Hepatocyte (in vitro differentiated cells): ENCODE data around the gene TLR3. TPM values are rescaled to one million over a fixed set of nuclear protein-coding genes. Genes with fewer than 3 reads are reported as not detected.
A peak's percentile ranks its signal among the peaks of the same experiment; 100 is the strongest.
"Not testable (repeated sequence)": the region's sequence is repeated elsewhere in the genome, so short reads cannot be mapped to it uniquely, and the experiment has no call there.

Experiments used
- DNase-seq: peaks from one replicate; pipeline ENCODE4 v3.0.0-alpha.2; 2016; ENCODE audit warnings: low spot score
- H2AFZ ChIP-seq: fragments of 200-600 bp; sonication (generic); 2 replicates; pipeline ENCODE4 v1.6.0; 2016; ENCODE audit warnings: antibody characterized with exemption, mild to moderate bottlenecking
- H3K27ac ChIP-seq: fragments of 200-600 bp; sonication (generic); 2 replicates; pipeline ENCODE4 v1.5.1; 2016; ENCODE audit warnings: mild to moderate bottlenecking
- H3K27me3 ChIP-seq: fragments of 200-600 bp; sonication (generic); 2 replicates; pipeline ENCODE4 v1.6.1; 2016
- H3K36me3 ChIP-seq: fragments of 200-600 bp; sonication (generic); replicated peaks from 2 replicates; pipeline ENCODE4 v1.5.1; 2016; ENCODE audit warnings: low read depth; ENCODE audit not compliant: insufficient read depth
- H3K4me1 ChIP-seq: fragments of 200-600 bp; sonication (generic); 2 replicates; pipeline ENCODE4 v1.5.1; 2016; ENCODE audit warnings: mild to moderate bottlenecking, moderate library complexity; ENCODE audit not compliant: insufficient read depth
- H3K4me2 ChIP-seq: fragments of 200-600 bp; sonication (generic); 2 replicates; pipeline ENCODE4 v1.6.0; 2016
- H3K4me3 ChIP-seq: fragments of 200-600 bp; sonication (generic); 2 replicates; pipeline ENCODE4 v1.5.1; 2016; ENCODE audit warnings: mild to moderate bottlenecking
- H3K79me2 ChIP-seq: fragments of 200-600 bp; sonication (generic); 2 replicates; pipeline ENCODE4 v1.6.0; 2017; ENCODE audit warnings: mild to moderate bottlenecking
- H3K9me2 ChIP-seq: fragments of 200-600 bp; sonication (generic); replicated peaks from 2 replicates; pipeline ENCODE4 v1.6.0; 2017; ENCODE audit warnings: mild to moderate bottlenecking; ENCODE audit not compliant: insufficient read depth
- H3K9me3 ChIP-seq: fragments of 200-600 bp; sonication (generic); 2 replicates; pipeline ENCODE4 v1.5.1; 2016; ENCODE audit warnings: low read depth, mild to moderate bottlenecking
- H4K20me1 ChIP-seq: fragments of 200-600 bp; sonication (generic); 2 replicates; pipeline ENCODE4 v1.6.0; 2016; ENCODE audit warnings: mild to moderate bottlenecking; ENCODE audit not compliant: insufficient read depth, poor library complexity, severe bottlenecking
- EZH2 ChIP-seq: fragments of 200-600 bp; sonication (generic); IDR thresholded peaks from 2 replicates; pipeline ENCODE4 v1.6.1; 2016; ENCODE audit warnings: antibody characterized with exemption, mild to moderate bottlenecking, borderline replicate concordance
- EZH2phosphoT487 ChIP-seq: fragments of 200-600 bp; sonication (generic); IDR thresholded peaks from one replicate; pipeline ENCODE4 v1.6.1; 2018; ENCODE audit warnings: antibody characterized with exemption, mild to moderate bottlenecking, low read depth, moderate library complexity; ENCODE audit not compliant: unreplicated experiment, severe bottlenecking
- WGBS: methylation state at CpG from one replicate; pipeline ENCODE4 v1.1.6; 2016; ENCODE audit warnings: low lambda C conversion rate; ENCODE audit errors: missing lambda C conversion rate; 5-methylcytosine and 5-hydroxymethylcytosine counted together
- polyA plus RNA-seq: library from polyadenylated mRNA; unstranded; fragments of >200 nt; fragmentation: Nextera tagmentation; extraction: Ambion mirVana; gene quantifications from 2 replicates; pipeline ENCODE4 v1.2.1, GENCODE V29; 2016
- total RNA-seq: library from RNA; depleted of rRNA; stranded (reverse); fragments of >200 nt; gene quantifications from 2 replicates; pipeline ENCODE4 v1.2.3, GENCODE V29; 2014
- TF ChIP-seq, protein P1 (sequence below): fragments of 200-600 bp; sonication (generic); IDR thresholded peaks from 2 replicates; pipeline ENCODE4 v1.5.1; 2016; ENCODE audit warnings: antibody characterized with exemption, mild to moderate bottlenecking; ENCODE audit not compliant: poor library complexity

The TLR3 gene
- total and polyA plus RNA-seq, 2 experiments from 2014 or later, result 1.6 to 7.3 TPM

DNA sequence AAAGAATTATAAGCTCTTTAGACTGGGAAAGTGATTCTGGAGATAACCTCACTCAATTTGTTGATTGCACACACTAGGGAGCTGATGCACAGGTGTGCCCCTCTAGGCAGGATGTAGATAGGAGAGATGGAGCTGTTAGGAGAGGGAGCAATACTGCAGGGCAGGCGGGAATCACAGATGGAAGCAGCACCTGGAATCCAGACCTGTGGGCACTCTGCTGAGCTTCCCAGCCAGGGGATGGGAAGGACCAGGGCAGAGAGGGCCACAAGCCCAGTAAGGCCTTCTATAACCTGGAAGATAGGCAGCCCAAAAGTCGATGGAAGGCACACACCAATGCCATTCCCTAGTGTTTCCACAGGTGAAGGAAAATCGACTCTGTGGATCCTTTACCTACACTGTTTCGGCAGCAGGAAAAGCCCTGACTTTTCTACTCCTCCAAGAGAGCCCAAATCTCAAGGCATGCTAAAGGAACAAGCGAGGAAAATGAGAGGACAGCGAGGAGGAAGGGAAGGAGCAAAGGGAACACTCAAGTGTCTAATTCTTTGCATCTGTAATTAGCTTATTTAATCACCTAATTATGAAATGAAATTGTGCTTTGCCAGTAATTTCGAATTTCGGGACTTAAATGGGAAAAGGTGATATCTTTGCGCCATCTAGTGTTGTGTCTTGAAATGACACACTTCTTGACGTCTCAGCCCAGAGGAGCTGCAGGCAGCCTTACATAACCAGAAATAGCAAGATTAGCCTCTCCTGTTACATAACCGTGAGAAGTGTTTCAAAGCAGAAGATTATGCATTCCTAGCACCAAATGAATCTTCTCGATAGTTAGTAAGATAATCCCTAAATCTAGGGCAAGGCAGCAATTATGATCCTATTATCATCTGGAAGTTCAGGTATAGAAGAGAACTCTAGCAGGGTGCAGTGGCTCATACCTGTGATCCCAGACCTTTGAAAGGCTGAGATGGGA lies 31.0 kb upstream of the TLR3 start:
- TF ChIP-seq, protein P1, sequence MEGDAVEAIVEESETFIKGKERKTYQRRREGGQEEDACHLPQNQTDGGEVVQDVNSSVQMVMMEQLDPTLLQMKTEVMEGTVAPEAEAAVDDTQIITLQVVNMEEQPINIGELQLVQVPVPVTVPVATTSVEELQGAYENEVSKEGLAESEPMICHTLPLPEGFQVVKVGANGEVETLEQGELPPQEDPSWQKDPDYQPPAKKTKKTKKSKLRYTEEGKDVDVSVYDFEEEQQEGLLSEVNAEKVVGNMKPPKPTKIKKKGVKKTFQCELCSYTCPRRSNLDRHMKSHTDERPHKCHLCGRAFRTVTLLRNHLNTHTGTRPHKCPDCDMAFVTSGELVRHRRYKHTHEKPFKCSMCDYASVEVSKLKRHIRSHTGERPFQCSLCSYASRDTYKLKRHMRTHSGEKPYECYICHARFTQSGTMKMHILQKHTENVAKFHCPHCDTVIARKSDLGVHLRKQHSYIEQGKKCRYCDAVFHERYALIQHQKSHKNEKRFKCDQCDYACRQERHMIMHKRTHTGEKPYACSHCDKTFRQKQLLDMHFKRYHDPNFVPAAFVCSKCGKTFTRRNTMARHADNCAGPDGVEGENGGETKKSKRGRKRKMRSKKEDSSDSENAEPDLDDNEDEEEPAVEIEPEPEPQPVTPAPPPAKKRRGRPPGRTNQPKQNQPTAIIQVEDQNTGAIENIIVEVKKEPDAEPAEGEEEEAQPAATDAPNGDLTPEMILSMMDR, result peak; percentile 92
- no peak for TF ChIP-seq EZH2phosphoT487
- Histone ChIP-seq H3K79me2 (no peaks in the 10 kb centered on the region), H2AFZ (no peak overlapping the region), H3K4me3 (no peak overlapping the region), H3K4me1 (no peaks in the 10 kb centered on the region), H3K4me2 (no peak overlapping the region), H3K27ac (no peak overlapping the region), H3K27me3 (peaks cover 4% of the 10 kb centered on the region), H3K9me3 (peaks cover 4% of the 10 kb centered on the region), H4K20me1 (no peaks in the 10 kb centered on the region), H3K36me3 (no peaks in the 10 kb centered on the region), H3K9me2 (no peaks in the 10 kb centered on the region)
- peak; percentile 83 for DNase-seq
- 27% methylated on average over 12 of the region's 12 CpGs for WGBS

DNA sequence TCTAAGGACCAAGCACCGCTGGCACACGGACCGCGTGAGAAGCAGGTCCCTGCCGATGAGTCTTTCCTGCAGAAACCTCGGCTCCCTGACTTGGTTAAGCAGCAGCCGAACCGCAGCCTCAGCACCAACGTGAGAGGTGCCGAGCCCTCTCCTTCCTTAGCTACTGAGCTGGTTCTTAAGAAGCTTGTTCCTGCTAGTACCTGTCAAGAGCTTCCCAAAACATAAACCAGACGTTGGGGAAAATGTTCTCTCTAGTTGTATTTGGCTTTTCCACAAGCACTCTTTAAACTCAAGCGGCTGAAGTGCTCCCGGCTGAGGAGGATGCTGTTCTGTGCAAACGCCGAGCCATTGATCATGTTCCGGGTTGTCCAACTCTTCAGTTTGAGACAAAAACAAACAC lies 29.3 kb upstream of the TLR3 start:
- no peak for DNase-seq
- WGBS, result 58% methylated on average over 16 of the region's 16 CpGs
- H3K4me2 ChIP-seq, result peak overlapping the region; percentile 42
- H3K4me1 ChIP-seq, result no peaks in the 10 kb centered on the region
- TF ChIP-seq, protein P1, result no peak
- no peak for TF ChIP-seq EZH2phosphoT487
- TF ChIP-seq EZH2, result no peak
- H3K79me2 ChIP-seq, result no peaks in the 10 kb centered on the region
- no peak overlapping the region for H2AFZ ChIP-seq
- peaks cover 4% of the 10 kb centered on the region for H3K27me3 ChIP-seq
- no peaks in the 10 kb centered on the region for H3K36me3 ChIP-seq
- no peak overlapping the region for H3K27ac ChIP-seq
- no peaks in the 10 kb centered on the region for H3K9me2 ChIP-seq
- no peaks in the 10 kb centered on the region for H4K20me1 ChIP-seq
- H3K9me3 ChIP-seq, result peaks cover 3% of the 10 kb centered on the region
- no peak overlapping the region for H3K4me3 ChIP-seq

DNA sequence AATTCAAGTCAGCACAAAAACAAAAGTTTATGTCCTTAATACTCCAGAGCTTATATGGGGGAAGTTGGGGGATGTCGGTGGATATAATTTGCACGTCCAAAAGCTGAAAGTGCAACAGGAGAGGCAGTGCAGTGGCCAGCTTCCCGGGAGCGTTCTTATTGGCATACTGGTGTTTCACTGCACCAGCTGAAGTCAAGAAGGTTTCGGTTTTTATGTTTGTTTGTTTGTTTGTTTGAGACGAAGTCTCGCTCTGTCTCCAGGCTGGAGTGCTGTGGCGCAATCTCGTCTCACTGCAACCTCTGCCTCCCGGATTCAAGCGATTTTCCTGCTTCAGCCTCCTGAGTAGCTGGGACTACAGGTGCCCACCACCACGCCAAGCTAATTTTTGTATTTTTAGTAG lies 28.6 kb upstream of the TLR3 start:
- TF ChIP-seq EZH2, result no peak
- no peak for DNase-seq
- WGBS, result 91% methylated on average over 12 of the region's 12 CpGs
- Histone ChIP-seq H3K27ac (no peak overlapping the region), H3K4me2 (no peak overlapping the region), H3K27me3 (peaks cover 4% of the 10 kb centered on the region), H4K20me1 (no peaks in the 10 kb centered on the region), H3K79me2 (no peaks in the 10 kb centered on the region), H3K9me3 (no peaks in the 10 kb centered on the region), H2AFZ (no peak overlapping the region), H3K4me3 (no peak overlapping the region), H3K9me2 (no peaks in the 10 kb centered on the region), H3K36me3 (no peaks in the 10 kb centered on the region), H3K4me1 (no peaks in the 10 kb centered on the region)

DNA sequence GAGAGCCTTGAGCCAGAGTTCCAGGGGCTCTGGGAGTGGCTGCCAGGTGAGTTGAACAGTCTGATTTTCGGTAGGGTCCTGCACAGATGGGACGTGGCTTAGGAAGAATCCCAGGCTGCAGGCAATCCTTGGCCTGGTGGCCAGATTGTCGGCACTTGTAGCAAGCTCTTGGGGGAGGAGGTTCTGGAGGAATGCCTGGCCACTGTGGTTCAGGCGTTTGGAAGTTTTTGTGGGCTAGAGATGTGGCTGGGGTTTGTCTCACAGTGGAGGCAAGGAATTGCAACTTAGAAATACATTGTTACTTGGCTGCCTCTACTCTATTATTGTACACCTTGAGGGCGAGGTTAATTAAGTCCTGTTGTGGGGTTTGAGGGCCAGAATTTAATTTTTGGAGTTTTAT lies 21.5 kb upstream of the TLR3 start:
- not testable (repeated sequence) for H3K27ac ChIP-seq, H4K20me1 ChIP-seq, H3K4me3 ChIP-seq, H3K79me2 ChIP-seq, H3K27me3 ChIP-seq, H3K4me2 ChIP-seq, H2AFZ ChIP-seq, H3K4me1 ChIP-seq, H3K9me3 ChIP-seq, H3K36me3 ChIP-seq, H3K9me2 ChIP-seq, DNase-seq
- WGBS, result 74% methylated on average over 5 of the region's 5 CpGs

DNA sequence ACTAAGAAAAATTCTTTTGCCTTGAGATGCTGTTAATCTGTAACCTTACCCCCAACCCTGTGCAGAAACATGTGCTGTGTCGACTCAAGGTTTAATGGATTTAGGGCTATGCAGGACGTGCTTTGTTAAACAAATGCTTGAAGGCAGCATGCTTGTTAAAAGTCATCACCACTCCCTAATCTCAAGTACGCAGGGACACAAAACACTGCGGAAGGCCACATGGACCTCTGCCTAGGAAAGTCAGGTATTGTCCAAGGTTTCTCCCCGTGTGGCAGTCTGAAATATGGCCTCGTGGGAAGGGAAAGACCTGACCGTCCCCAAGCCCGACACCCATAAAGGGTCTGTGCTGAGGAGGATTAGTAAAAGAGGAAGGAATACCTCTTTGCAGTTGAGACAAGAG lies 18.8 kb upstream of the TLR3 start:
- H2AFZ ChIP-seq, H3K9me2 ChIP-seq, H3K36me3 ChIP-seq, H3K27me3 ChIP-seq, DNase-seq, H4K20me1 ChIP-seq, H3K4me2 ChIP-seq, H3K4me3 ChIP-seq, H3K79me2 ChIP-seq, H3K9me3 ChIP-seq, H3K4me1 ChIP-seq: not testable (repeated sequence)
- peak overlapping the region; percentile 52 for H3K27ac ChIP-seq
- WGBS, result 50% methylated on average over 8 of the region's 8 CpGs
